Body of pancreas (tissue), 4 donors: ENCODE data around the gene COPG1.

Experiments
- CTCF ChIP-seq, 7 experiments: fragments of 450-650 bp in 4 of 7; fragments of 200-600 bp in 3 of 7; sonication (generic) in 3 of 7; IDR thresholded peaks; one replicate each; pipeline ENCODE4 v1.5.1; 2016 to 2019; ENCODE audit warnings: antibody characterized with exemption in 7 of 7
- POLR2A ChIP-seq, 3 donors: fragments of 450-650 bp; IDR thresholded peaks; one replicate each; pipeline ENCODE4 v1.6.1; 2016; ENCODE audit warnings: antibody characterized with exemption in 3 of 3, mild to moderate bottlenecking in 2 of 3

- TF ChIP-seq CTCF (IDR thresholded peaks at IDR 0.05) (no peak), POLR2A (IDR thresholded peaks at IDR 0.05) (no peak)
These were observed 55.5 kb downstream of the COPG1 start for GRCh38 chr3:129304962-129305222.
